Testis (tissue), 3 donors: Measurements from ENCODE around the gene HPD. TPM values are rescaled to one million over a fixed set of nuclear protein-coding genes. Genes with fewer than 3 reads are reported as not detected.

Experiments
- DNase-seq: peaks from one replicate; pipeline ENCODE4 v3.0.0-alpha.2; 2019
- H3K27ac ChIP-seq, 2 donors: fragments of 200-600 bp; sonication (generic); one replicate each; pipeline ENCODE4 v1.5.1; 2019
- H3K27me3 ChIP-seq: fragments of 200-600 bp; sonication (generic); one replicate; pipeline ENCODE4 v1.5.1; 2019
- H3K36me3 ChIP-seq: fragments of 200-600 bp; sonication (generic); one replicate; pipeline ENCODE4 v1.5.1; 2017; ENCODE audit warnings: low read depth; ENCODE audit errors: missing control alignments
- H3K4me1 ChIP-seq: fragments of 200-600 bp; sonication (generic); one replicate; pipeline ENCODE4 v1.5.1; 2019
- H3K4me3 ChIP-seq, 2 donors: fragments of 200-600 bp; sonication (generic); one replicate each; pipeline ENCODE4 v1.5.1; 2017 to 2019
- H3K9me3 ChIP-seq: fragments of 200-600 bp; sonication (generic); one replicate; pipeline ENCODE4 v1.5.1; 2017
- POLR2A ChIP-seq: fragments of 450-650 bp; IDR thresholded peaks from one replicate; pipeline ENCODE4 v1.6.1; 2017; ENCODE audit warnings: antibody characterized with exemption, mild to moderate bottlenecking, moderate library complexity
- WGBS, 2 donors: methylation state at CpG; one replicate each; pipeline ENCODE4 v1.1.5; 2018; 5-methylcytosine and 5-hydroxymethylcytosine counted together
- intact Hi-C: fragments of 100-400 bp; cut with DNase I; formaldehyde crosslinking; loops from one replicate; pipeline ENCODE4 v1.15.1; 2023; ENCODE audit warnings: low total_unique reads
- polyA plus RNA-seq: library from polyadenylated mRNA; stranded (reverse); fragments of 350-450 nt; fragmentation: Illumina TruSeq; extraction: RNeasy Lipid Tissue Mini Kit (QIAGEN cat#74804); gene quantifications from one replicate; pipeline ENCODE4 v1.2.3, GENCODE V29; 2014; ENCODE audit warnings: low read depth, low replicate concordance; ENCODE audit not compliant: insufficient read depth
- total RNA-seq, 2 donors: library from RNA; depleted of rRNA; stranded (reverse); fragments of >200 nt; gene quantifications; one replicate each; pipeline ENCODE4 v1.2.3, GENCODE V29; 2016
- TF ChIP-seq, protein P1 (sequence below), 3 experiments: fragments of 450-650 bp in 2 of 3; fragments of 200-600 bp in 1 of 3; sonication (generic) in 1 of 3; IDR thresholded peaks; one replicate each; pipeline ENCODE4 v1.5.1; 2016 to 2019; ENCODE audit warnings: antibody characterized with exemption in 3 of 3, mild to moderate bottlenecking in 2 of 3, moderate library complexity in 1 of 3

The HPD gene
- total and polyA plus RNA-seq, 3 donors from 2014 or later: 5.9 to 11.6 (median 10.6) TPM

DNA sequence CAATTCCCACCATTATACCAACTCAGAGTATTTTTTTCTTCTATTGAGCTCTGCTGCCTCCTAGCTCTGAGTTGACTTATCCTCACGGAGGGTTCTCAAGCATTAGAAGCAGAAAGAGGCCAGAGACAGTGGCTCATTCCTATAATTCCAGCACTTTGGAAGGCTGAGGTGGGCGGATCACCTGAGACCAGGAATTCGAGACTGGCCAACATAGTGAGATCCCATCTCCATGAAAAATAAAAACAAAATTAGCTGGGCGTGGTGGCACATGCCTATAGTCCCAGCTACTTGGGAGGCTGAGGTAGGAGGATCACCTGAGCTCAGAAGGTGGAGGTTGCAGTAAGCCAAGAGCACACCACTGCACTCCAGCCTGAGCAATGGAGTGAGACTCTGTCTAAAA lies 21.0 kb downstream of the HPD start:
- H3K9me3 ChIP-seq: no peaks in the 10 kb centered on the region
- no peak overlapping the region for H3K4me3 ChIP-seq
- no peaks in the 10 kb centered on the region for H3K36me3 ChIP-seq
- H3K4me1 ChIP-seq: peaks cover 6% of the 10 kb centered on the region
- intact Hi-C loops: no loop called here
- 84 to 86% methylated on average over 4 of the region's 4 CpGs for WGBS, 2 donors
- no peak overlapping the region for H3K27ac ChIP-seq
- TF ChIP-seq, protein P1, sequence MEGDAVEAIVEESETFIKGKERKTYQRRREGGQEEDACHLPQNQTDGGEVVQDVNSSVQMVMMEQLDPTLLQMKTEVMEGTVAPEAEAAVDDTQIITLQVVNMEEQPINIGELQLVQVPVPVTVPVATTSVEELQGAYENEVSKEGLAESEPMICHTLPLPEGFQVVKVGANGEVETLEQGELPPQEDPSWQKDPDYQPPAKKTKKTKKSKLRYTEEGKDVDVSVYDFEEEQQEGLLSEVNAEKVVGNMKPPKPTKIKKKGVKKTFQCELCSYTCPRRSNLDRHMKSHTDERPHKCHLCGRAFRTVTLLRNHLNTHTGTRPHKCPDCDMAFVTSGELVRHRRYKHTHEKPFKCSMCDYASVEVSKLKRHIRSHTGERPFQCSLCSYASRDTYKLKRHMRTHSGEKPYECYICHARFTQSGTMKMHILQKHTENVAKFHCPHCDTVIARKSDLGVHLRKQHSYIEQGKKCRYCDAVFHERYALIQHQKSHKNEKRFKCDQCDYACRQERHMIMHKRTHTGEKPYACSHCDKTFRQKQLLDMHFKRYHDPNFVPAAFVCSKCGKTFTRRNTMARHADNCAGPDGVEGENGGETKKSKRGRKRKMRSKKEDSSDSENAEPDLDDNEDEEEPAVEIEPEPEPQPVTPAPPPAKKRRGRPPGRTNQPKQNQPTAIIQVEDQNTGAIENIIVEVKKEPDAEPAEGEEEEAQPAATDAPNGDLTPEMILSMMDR (IDR thresholded peaks at IDR 0.05): no peak
- no peak for TF ChIP-seq POLR2A
- H3K27me3 ChIP-seq: no peaks in the 10 kb centered on the region
- no peak for DNase-seq

DNA sequence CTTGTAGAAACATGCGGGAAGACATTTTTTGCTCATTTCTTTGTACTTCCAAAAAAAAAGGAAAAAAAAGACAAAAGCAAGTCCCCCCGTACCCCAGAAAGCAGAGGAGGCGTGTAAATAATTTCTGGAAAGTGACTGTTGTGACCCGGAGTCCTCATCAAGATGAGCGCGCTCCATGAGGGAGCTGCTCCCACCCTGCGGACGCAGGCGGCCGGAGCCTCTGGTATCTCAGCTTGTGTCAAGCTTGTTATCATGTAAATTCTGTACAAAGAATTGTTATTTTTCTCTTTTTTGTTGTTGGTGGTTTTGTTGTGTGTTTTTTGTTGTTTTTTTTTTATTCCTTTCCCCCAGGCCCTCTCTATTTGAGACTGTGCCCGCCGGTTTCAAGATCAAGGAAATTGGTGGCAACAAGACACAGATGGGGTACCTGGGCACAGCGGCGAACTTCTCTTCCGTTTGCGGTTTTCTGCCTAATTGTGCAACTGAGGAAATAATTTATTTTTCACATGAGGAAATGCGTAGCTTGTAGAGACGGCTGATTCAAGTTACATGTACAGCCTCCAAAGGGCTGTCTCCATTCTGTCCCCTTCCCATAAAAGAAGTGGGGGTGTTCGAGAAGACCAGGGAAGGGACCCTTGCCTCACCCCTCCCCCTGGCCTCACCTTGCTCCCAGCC lies 27.0 kb downstream of the HPD start:
- WGBS, 2 donors: 86 to 91% methylated on average over 19 of the region's 19 CpGs
- no peaks in the 10 kb centered on the region for H3K27me3 ChIP-seq
- TF ChIP-seq POLR2A: no peak
- TF ChIP-seq, protein P1 (IDR thresholded peaks at IDR 0.05): no peak
- H3K36me3 ChIP-seq: no peaks in the 10 kb centered on the region
- H3K4me3 ChIP-seq: no peak overlapping the region
- no peak overlapping the region for H3K27ac ChIP-seq
- H3K9me3 ChIP-seq: no peaks in the 10 kb centered on the region
- DNase-seq: no peak
- H3K4me1 ChIP-seq: no peaks in the 10 kb centered on the region
- intact Hi-C loops: no loop called here

DNA sequence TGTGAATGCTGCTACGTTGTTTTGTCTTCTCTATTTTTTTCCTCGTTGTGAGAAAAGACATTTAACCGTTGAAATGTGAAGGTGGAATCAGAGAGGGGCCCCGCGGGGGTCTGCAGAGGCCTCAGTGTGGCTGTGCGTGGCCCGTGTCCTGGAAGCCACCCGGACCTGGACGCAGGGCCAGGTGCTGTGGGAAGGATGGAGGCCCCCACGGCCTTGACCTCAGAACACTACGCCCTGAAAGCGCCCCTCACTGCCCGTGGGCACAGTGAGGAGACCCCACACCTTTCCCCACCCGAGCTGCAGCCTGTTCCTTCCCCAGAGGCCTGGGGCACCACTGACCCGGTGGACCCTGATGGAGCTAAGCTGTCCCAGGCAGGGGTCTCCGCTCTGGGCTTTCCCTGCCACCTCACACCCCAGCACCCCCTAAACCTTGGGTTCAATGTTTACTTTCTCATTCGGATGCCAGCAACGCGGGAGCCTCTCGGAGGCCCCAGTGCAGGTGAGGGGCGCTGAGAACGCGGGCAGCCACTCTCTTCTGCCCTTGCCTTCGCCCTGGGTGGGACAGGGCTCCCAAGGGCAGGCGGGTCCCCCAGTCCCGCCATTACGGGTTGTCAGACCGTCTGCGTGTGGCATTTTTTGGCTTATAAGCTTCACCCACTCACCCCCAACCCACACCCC lies 27.9 kb downstream of the HPD start:
- DNase-seq: no peak
- H3K4me3 ChIP-seq: no peak overlapping the region
- 87 to 91% methylated on average over 26 to 29 of the region's 29 CpGs for WGBS, 2 donors
- TF ChIP-seq, protein P1 (IDR thresholded peaks at IDR 0.05): no peak
- no peak for TF ChIP-seq POLR2A
- H3K9me3 ChIP-seq: no peaks in the 10 kb centered on the region
- no peak overlapping the region for H3K27ac ChIP-seq
- H3K27me3 ChIP-seq: no peaks in the 10 kb centered on the region
- no peaks in the 10 kb centered on the region for H3K36me3 ChIP-seq
- intact Hi-C loops: no loop called here
- H3K4me1 ChIP-seq: no peaks in the 10 kb centered on the region

DNA sequence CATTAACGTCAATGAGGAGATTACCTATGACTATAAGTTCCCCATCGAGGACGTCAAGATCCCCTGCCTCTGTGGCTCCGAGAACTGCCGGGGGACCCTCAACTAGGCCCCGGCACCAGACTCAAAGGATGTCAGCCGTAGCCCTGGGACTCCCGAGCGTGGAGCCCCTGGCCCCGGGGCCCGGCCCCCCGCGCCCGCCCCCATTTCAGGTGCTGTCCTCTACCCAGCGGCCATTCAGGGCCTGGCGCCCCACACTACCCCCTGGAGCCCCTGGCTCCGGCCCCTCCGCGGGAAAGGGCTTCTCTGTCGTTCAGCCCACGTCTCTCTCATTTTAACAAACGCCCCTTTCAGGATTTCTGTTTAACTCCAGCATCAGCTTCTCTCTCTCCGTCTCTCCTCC lies 28.5 kb downstream of the HPD start:
- no peaks in the 10 kb centered on the region for H3K27me3 ChIP-seq
- H3K36me3 ChIP-seq: no peaks in the 10 kb centered on the region
- TF ChIP-seq POLR2A: no peak
- TF ChIP-seq, protein P1 (IDR thresholded peaks at IDR 0.05): no peak
- no peak for DNase-seq
- no peaks in the 10 kb centered on the region for H3K9me3 ChIP-seq
- H3K4me1 ChIP-seq: no peaks in the 10 kb centered on the region
- H3K27ac ChIP-seq: no peak overlapping the region
- intact Hi-C loops: no loop called here
- no peak overlapping the region for H3K4me3 ChIP-seq
- 91 to 95% methylated on average over 14 to 23 of the region's 23 CpGs for WGBS, 2 donors
